ENCODE measurements around the gene CANX.
"Not testable (repeated sequence)": the region's sequence is repeated elsewhere in the genome, so short reads cannot be mapped to it uniquely, and the experiment has no call there.

Gene CANX

GRCh38 chr5:179698935-179699615 lies at the start of gene CANX:
Gene CANX, plus strand, starts transcription at chr5:179698967. Its CDS starts 6,715 bp downstream, at chr5:179705682.
- DNase-seq (ENCODE audit: low read depth in 3 of 3), result peak in 1 of 3 donors; percentile 8

- DNase-seq (ENCODE audit: low read depth in 3 of 3), result not testable (repeated sequence)
Observed at GRCh38 chr5:179649166-179649703, 49.5 kb upstream of the CANX start.

- not testable (repeated sequence) for DNase-seq (ENCODE audit: low read depth in 3 of 3)
Observed at GRCh38 chr5:179650245-179650644, 48.5 kb upstream of the CANX start.

GRCh38 chr5:179653135-179653534 lies 45.6 kb upstream of the CANX start:
- DNase-seq (ENCODE audit: low read depth in 3 of 3), result not testable (repeated sequence)

- DNase-seq (ENCODE audit: low read depth in 3 of 3), result not testable (repeated sequence)
Observed at GRCh38 chr5:179657302-179658178, 41.2 kb upstream of the CANX start.

- not testable (repeated sequence) for DNase-seq (ENCODE audit: low read depth in 3 of 3)
Observed at GRCh38 chr5:179658179-179658856, 40.4 kb upstream of the CANX start.

- not testable (repeated sequence) for DNase-seq (ENCODE audit: low read depth in 3 of 3)
Observed at GRCh38 chr5:179661647-179662046, 37.1 kb upstream of the CANX start.

- peak in 1 of 3 donors; percentile 17 for DNase-seq (ENCODE audit: low read depth in 3 of 3)
Observed at GRCh38 chr5:179668391-179668790, 30.4 kb upstream of the CANX start.

GRCh38 chr5:179678223-179679013 lies 20.3 kb upstream of the CANX start:
- DNase-seq (ENCODE audit: low read depth in 3 of 3), result peak; percentile 87 to 91 (median 90)

- peak; percentile 54 to 67 (median 63) for DNase-seq (ENCODE audit: low read depth in 3 of 3)
Observed at GRCh38 chr5:179679014-179679674, 19.6 kb upstream of the CANX start.

- DNase-seq (ENCODE audit: low read depth in 3 of 3), result no peak
Observed at GRCh38 chr5:179680014-179680779, 18.6 kb upstream of the CANX start.

- DNase-seq (ENCODE audit: low read depth in 3 of 3), result no peak
Observed at GRCh38 chr5:179680780-179681401, 17.9 kb upstream of the CANX start, which contains the start of gene CBY3. Gene CBY3, minus strand, starts transcription at chr5:179681034. Its CDS starts 116 bp downstream, at chr5:179680918.

GRCh38 chr5:179689212-179689611 lies 9.6 kb upstream of the CANX start:
- DNase-seq (ENCODE audit: low read depth in 3 of 3), result not testable (repeated sequence)

- DNase-seq (ENCODE audit: low read depth in 3 of 3), result no peak
Observed at GRCh38 chr5:179694561-179694960, 4.2 kb upstream of the CANX start.

GRCh38 chr5:179696603-179697002 lies 2.2 kb upstream of the CANX start:
- no peak for DNase-seq (ENCODE audit: low read depth in 3 of 3)

- no peak for DNase-seq (ENCODE audit: low read depth in 3 of 3)
Observed at GRCh38 chr5:179697108-179697507, 1.7 kb upstream of the CANX start.

- not testable (repeated sequence) for DNase-seq (ENCODE audit: low read depth in 3 of 3)
Observed at GRCh38 chr5:179697543-179697942, 1.2 kb upstream of the CANX start.

- DNase-seq (ENCODE audit: low read depth in 3 of 3), result peak; percentile 97 to 99 (median 98)
Observed at GRCh38 chr5:179697993-179698934, 503 bp upstream of the CANX start.
